Measurements from ENCODE around the gene RFLNA. TPM values are rescaled to one million over a fixed set of nuclear protein-coding genes. Genes with fewer than 3 reads are reported as not detected.
A peak's percentile ranks its signal among the peaks of the same experiment; 100 is the strongest.
"Not testable (repeated sequence)": the region's sequence is repeated elsewhere in the genome, so short reads cannot be mapped to it uniquely, and the experiment has no call there.

RFLNA gene
- polyA plus RNA-seq, 10 donors, result 2.7 to 17.5 (median 7.9) TPM

DNA sequence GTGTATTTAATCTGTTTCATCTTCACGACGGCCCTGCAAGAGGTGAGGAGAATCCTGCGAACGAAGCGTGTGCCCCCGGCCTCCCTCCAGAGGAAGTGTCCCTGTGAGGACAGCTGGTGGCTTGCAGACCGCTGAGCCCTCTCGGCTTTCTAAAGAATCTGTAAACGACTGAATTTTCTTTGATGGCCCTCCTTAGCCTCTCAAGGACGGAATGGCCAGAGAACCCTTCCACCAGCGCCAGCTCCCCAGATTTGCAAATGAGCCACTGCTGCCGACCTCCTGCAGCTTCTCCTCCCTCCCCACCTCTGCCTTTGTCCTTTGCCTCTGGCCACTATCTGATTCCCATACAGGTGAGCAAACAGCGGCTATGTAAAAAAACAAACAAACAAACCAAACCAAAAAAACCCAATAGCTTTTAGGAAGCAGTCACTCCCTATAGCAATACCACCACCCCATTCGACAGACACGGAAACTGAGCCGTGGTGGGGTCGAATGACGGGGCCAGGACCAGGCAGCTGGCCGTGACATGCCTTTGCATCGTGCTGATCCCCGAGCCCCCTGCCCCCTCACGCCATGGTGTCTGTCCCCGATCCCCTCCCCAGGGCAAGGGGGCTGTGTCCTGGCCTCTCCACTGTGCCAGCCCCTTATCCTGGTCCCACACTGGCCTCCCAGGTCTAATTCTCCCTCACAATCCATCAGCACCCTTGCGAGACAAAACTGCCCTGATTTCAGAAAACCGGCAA, 23.6 kb downstream of the RFLNA start:
- no peak for DNase-seq

DNA sequence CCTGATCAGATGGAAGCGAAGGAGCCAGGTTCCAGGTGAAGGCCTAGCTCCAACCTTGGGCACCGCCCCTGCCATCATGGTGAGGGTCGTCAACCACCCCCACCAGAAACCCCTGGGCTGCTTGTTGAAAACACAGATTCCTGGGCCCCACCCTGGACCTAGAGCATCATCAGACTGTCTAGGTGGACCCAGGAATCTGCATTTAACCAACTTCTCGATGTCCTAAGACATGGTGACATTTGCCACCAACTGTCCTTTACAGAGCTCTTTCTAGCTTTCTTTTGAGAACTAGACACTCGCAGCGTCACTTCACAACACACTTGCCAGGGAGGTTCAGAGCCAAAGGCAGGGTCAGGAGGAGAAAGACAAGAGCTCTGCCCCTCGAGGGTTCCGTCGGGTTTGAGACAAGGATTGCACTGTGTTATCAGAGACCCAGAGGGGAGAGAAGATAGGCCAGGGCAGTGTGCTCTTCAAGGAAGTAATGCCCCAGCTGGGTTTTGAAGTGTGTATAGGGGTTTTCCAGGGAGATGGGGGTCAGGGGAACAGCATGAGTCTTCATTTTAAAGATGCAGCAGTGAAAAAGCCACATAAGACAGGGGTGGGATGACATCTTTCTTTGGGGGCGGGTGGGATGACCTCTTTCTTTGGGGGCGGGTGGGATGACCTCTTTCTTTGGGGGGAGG, 24.6 kb downstream of the RFLNA start:
- DNase-seq, result no peak

DNA sequence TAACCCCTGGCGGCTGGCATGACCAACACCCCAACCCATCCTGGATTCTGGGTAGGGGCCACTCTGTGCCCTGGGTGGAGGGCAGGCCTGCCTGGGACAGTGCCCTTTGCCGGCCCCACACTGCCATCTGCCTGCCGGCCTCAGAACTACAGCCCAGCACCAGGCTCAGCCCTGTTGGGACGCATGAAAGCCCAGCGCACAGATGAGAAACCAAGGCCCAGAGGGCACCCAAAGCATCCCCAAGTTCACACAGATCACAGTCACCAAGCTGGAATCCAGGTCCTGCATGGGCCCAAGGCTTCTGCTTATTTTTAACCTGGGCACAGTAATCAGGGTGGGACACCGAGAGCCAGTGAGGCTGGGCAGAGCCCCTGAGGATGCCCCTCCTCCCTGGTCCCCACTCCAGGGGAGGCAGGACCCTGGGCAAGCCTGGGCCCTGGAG, 26.2 kb downstream of the RFLNA start:
- DNase-seq, result peak in 2 of 3 donors; percentile 59 to 76

DNA sequence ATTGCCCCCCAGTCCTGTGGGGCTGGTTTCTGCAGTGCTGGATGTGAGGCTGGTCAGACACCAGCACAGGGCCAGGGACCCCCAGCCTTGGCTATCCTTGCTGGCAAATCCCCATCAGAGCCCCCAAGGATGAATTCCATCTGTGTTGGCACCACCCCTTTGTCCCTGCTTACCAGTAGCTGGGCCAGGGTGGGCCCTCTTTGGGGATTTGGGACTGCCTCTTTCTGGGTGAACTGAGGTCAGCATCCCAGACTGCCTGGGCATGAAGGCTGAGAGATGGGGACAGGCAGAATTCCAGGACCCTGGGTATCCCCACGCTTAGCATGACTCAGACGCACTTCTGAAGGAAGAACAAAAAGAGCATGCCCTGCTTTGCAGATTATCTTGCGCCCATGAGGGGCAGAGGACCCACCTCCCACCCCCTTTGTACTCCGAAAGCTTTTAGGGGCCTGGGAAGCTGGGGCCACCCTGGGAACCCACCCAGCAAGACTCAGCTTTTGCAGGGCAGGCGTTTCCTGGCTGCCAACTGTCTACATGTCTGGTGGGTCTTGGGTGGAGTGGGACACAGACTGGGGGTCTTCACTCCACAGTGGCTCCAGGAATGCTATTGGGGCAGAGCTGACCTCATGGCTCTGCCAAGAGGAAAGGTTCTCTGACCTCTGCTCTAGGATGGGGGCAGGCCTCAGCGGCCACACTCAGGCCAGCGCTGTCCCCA, 26.8 kb downstream of the RFLNA start:
- DNase-seq, result no peak

DNA sequence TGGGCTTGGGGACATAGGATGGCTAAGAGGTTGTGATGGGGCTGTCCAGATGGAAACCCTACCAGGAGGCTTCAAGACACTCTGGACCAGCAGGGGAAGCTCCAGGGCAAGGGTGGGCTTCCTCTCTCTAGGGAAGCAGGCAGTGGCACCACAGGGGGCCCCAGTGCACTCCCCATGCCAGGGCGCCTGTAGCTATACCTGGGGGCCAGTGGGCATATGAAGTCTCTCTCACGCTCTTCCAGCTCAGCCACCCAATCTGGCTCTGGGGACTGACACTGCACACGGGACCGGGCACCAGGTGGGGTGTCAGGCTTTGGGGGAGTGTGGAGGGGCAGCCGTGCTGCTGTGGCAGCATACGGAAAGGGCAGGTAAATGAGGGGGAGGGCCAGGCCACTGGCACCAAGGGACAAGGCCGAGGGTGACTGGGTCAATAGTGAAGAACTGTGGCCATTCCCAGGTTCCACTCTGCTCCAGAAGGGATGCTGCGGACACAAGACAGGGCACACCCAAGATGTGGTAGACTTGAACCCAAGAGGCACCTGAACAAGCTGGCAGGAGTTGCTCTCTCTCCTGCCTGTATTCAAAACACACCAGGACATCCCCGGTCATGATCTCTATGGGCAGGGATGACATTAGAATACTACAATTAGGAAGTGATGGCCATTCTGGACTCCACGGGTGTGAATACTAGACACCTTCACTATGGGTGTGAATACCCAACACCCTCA, 27.5 kb downstream of the RFLNA start:
- DNase-seq, result peak in 1 of 3 donors; percentile 48

DNA sequence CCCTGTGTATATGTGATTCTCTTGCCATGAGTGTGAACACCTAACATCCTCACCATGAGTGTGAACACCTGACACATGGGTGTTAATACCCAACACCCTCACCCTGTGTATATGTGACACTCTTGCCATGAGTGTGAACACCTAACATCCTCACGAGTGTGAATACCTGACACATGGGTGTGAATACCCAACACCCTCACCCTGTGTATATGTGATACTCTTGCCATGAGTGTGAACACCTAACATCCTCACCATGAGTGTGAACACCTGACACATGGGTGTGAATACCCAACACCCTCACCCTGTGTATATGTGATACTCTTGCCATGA, 28.1 kb downstream of the RFLNA start:
- DNase-seq, result not testable (repeated sequence)

DNA sequence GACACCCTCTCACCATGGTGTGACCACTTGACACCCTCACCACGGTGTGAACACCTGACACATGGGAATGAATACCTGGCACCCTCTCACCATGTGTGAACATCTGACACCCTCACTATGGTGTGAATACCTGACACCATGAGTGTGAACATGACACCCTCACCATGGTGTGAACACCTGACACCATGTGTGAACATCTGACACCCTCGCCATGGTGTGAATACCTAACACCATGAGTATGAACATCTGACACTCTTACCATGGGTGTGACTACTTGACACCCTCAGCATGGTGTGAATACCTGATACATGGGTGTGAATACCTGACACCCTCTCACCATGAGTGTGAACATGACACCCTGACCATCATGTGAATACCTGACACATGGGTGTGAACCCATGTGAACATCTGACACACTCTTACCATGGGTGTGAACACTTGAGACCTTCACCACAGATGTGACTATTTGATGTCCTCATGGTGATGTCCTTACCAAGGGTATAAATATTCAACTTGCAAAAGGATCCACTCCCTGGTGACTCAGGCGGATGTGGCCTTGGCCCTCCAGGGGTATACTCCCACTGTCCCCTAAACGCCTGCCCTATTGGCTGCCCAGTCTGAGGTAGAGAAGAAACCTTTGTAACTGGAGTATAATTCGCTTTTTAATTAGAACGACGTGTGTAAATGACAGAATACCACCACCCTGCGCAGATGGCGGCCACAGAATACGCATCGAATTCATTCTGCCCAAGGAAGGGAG, 29.1 kb downstream of the RFLNA start:
- DNase-seq, result no peak

DNA sequence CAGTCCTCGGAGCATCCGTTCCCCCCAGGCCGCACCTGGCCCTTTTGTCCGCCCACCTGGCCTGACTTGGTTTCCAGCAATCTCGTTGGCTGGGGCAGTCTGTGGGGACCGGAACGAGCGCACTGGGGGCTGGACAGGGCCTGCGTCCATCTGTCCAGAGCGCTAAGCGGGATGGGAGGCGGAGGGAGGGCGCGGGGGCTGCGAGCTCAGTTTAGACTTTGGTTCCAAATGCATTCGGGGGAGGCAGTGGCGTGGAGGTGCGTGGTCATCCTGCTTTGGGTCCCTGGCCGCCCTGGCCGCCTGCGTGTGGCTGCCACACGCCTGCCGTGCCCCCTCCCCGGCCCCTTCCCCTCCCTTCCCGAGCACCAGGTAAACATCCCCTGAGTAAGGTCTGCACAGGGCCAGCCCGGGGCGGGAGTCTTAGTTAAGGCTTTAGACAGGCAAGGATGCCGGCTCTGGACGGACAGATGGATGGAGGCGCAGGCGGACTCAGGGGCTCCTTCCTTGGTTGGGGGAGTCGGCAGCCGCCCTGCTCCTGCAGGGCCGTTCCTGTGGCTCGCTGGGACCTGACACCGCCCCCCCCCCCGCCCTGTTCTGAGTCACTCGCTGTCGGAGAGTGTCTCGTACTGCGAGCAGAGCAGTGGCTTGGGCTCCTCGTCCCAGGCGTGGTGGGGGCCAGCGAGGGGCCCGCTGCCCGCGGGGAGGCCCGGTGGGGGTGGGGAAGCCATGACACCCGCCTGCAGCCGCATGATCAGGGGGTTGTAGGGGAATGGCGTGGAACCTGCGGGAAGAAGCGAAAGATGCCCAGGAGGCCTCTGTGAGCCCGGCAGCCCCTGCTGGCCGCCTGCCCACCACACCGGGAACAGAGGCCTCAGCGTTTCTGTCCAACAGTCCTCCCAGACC, 30.2 kb downstream of the RFLNA start:
- no peak for DNase-seq

DNA sequence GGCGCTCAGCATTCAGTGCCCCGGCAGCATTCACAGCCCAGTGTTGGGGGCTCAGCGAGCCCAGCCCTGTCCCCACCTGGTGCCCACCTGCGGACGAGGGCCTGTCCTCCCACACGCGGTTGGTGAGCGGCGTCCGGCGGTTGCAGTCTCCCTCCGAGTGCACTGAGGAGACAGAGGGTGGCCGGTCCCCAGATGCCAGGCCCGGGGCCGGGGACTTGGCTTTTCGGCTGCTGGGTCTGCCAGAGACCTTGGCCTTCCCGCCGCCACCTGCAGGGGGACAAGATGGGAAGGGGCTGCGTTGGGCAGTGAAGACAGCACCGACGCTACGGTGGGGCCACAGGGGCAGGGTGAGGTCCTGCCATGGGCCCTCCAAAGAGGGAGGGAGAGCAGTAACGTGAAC, 31.2 kb downstream of the RFLNA start:
- DNase-seq, result no peak

DNA sequence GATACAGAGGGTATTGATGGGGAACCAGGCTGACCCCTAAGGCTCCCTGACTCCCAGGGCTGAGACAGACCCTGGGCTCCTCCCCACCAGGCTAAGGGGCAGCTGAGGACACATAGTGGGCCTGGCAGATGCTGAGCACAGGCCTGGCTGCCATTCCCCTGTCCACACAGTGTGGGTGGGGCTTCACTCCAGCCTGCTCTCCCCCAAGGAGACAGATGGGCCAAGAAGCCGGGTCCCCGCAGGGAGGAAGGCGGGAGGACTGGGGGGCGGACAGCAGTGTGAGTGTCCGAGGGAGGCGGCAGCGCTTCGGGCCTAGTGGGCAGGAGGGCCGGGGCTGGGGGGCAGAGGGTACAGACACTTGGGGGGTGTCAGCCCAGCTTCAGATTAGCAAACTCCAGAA, 32.0 kb downstream of the RFLNA start:
- no peak for DNase-seq

DNA sequence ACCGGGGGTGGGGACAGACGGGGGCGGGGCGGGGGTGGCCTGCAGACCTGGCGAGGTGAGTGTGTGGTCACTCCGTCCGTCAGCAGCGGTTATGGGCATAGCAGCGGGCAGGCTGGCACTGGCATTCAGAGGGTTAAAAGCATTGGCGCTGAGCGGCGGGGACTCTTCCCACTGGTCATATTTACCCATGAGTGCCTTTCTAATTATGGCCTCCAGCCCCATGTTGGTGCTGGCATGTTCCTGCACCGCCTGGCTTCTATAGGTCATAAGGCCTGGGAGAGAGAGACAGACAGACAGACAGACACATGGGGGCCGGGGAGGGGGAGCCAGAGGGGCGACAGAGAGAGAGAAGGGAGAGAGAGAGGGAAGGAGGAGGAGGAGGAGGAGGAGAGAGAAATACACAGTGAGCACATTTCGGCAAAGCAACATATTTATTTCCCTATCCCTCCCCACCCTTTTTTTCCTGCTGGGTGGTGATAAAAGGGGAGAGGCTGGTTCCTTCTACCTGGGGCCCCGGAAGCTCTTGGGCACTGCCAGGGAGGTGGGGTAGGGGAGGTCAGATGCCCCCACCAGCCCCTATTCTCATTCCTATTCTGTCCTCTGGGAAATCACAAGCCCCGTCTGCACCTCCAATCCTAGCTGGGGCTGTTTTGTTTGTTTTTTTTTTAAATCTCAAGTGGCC, 32.6 kb downstream of the RFLNA start:
- DNase-seq, result no peak

DNA sequence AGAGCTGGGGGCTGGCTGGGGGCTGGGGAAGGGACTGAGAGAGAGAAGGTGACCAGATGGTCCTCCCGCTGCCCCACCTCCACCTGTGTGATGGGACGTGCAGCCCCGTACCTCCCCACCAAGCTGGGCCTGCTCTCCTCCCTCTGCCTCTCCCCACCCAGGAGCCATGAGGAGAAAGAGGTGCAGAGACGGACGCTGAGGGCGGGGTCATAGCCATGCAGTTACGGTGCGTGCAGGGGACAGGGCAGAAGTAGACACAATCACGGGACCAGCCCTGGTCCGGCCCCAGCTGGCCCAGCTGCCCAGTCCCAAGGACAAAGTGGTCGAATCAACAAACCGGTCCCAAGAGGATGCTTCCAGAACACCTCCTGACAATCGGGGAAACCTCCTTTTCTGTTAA, 33.2 kb downstream of the RFLNA start:
- DNase-seq, result no peak

DNA sequence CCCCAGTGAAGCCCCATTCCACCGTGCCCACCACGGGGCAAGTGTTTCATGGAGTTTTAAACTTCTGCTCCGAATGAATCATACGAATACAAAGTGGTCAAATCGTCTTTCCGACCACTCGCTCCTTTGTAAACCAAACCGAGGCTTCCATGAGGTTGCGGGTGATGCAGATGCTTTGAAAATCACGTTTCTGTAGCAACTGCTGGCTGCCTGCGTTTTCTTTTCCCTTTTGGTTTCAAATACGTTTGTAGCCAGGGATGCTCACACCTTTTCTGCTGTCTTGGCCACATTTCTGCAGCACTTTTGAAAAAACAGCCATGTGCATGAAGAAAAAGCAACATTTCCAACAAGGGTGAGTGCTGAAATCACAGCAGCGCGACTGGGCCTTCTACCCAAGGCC, 33.7 kb downstream of the RFLNA start:
- DNase-seq, result no peak

DNA sequence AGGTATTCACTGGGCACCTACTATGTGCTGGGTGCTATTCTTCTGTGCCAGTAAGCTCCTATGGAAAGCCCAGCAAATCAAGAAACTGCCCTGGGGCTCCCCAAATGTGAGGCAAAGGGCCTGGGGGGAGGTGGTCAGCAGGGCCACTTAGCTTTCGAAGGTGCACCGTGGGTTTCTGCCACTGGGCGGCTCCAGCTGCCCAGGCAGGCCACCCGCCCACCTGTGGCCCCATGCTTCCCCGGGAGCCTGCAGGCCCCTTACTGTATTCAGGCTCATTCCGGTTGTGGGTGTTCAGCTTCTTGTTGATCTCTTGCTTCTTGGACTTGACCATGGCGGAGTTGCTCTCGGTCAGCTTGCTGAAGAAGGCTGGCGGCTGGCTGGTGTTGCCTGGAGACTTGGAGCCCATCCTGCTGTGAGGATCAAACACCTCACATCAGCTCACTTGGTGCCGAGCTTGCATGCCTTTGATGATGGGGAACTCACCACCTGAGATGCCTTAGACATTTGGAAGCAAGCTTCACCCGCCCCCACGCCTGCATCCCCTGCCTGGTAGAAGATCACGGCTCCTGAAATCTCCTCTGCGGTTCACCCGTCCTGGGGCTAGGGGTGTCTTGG, 37.3 kb downstream of the RFLNA start:
- DNase-seq, result no peak

DNA sequence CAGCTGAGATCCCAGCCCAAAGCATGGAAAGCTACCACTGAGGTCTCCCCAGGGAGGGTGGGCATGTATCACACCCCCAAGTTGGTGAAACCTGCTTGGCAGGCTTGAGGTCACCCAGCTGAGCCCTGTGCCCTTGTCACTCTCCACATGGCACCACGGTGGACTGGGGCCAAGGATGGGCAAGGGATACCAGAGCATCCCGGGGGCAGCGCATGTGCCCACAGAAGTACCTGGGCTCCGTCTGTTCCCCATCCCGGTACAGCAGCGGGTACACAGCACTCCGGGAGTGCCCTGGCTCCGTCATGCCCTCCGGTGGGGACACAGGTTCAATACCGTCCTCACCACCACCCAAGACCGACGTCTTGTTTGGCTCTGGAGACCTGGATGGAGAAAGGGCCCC, 38.0 kb downstream of the RFLNA start:
- no peak for DNase-seq

DNA sequence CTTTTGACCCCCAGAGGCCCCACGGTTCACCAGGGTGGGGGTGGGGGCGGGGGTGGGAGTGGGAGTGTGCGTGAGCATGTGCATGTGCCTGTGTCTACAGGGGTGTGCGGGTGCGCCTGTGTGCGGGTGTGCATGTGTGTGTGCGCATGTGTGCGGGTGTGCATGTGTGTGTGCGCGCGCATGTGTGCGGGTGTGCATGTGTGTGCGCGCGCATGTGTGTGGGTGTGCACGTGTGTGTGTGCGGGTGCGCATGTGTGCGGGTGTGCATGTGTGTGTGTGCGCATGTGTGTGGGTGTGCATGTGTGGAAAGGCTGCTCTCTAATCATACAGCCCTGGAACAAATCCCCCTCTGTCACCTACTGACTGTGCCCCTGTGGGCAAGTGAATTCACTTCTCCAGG, 38.8 kb downstream of the RFLNA start:
- no peak for DNase-seq

DNA sequence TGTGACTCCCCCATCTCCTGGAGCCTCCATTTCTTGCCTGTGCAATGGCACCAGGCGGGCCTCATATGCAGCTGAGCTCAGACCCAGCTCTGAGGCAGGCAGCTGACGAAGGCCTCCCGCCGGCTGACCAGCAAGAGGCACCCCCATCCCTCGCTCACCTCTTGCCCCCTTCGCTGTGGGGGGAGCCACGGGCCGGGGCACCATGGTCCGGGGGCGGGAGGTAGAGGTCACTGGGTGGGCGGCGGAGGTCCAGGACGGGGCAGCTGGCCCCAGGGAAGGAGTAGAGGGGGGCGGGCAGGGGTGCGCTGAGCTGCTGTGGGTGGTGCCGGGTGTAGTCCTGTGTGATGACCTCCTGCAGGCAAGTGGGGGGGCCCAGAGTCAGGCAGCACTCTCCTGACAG, 39.4 kb downstream of the RFLNA start:
- no peak for DNase-seq

DNA sequence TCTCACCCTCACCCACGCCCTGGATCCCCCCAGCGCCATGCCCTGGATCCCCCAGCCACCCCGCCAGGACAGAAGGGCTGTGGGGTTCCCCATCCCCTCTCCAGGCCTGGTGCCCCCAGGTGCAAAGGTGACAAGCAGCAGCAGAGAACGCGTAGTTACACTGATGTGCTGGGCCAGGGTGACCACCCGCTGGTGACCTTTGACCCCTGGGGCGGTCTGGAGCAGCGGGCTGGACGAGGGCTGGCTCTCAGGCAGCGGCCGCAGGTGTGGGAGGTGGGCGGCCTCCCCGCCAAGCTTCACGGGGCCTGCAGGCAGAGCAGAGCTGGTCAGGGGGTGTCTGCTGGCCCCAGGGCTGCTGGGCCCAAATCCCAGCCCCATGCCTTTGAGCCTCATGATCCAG, 40.1 kb downstream of the RFLNA start:
- no peak for DNase-seq

DNA sequence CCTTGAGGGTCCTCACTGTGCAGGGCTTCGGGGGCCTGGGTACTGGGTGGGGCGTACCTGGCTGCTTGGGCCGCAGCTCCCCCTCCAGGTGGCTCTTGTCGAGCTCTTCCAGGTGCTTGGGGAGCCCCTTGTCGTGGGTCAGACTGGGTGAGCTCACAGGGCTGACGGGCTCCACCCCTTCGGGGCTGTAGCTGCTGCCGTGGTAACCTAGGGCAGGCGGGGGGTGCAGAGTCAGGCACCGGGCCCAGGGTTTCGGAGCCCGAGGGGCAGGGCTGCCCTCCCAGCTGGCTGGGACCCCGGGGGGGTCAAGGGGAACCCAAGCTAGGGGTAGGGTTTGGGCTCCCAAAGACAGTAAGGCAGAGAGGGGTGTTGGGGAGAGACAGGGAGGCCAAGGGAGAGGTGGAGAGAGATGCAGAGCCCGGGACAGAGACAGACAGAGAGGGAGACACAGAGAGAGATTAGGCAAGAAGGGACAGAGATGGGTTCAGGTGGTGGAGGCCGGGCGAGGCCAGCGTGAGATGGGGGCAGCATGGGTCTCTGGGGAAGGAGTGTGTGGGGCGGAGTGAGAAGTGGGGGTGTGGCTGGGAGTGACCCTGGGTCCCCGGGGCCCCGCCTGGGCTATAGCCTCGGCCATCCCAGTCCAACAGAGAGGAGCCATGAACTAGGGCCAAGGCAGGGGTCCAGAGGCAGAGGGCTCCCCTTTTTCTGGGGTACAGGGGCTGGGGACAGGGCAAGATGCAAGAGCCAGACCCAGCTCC, 40.7 kb downstream of the RFLNA start:
- no peak for DNase-seq
